Measurements from ENCODE around the gene LSMEM2.
"Not testable (repeated sequence)": the region's sequence is repeated elsewhere in the genome, so short reads cannot be mapped to it uniquely, and the experiment has no call there.

Gene LSMEM2

GRCh38 chr3:50276762-50277101 lies 2.2 kb upstream of the LSMEM2 start:
- no peak for DNase-seq (ENCODE audit: low read depth in 2 of 3, low spot score in 1 of 3)

- DNase-seq (ENCODE audit: low read depth in 2 of 3, low spot score in 1 of 3): no peak
Measured at GRCh38 chr3:50278123-50278879, 586 bp upstream of the LSMEM2 start.

GRCh38 chr3:50279255-50280016 lies 549 bp downstream of the LSMEM2 start:
- no peak for DNase-seq (ENCODE audit: low read depth in 2 of 3, low spot score in 1 of 3)

GRCh38 chr3:50284121-50284520 lies 5.2 kb downstream of the LSMEM2 start:
- not testable (repeated sequence) for DNase-seq (ENCODE audit: low read depth in 2 of 3, low spot score in 1 of 3)

- no peak for DNase-seq (ENCODE audit: low read depth in 2 of 3, low spot score in 1 of 3)
Measured at GRCh38 chr3:50286322-50287227, 7.7 kb downstream of the LSMEM2 start.

- DNase-seq (ENCODE audit: low read depth in 2 of 3, low spot score in 1 of 3): no peak
Measured at GRCh38 chr3:50287262-50287661, 8.4 kb downstream of the LSMEM2 start.

GRCh38 chr3:50288387-50289007 lies 9.6 kb downstream of the LSMEM2 start:
- no peak for DNase-seq (ENCODE audit: low read depth in 2 of 3, low spot score in 1 of 3)

GRCh38 chr3:50289130-50289529 lies 10.2 kb downstream of the LSMEM2 start:
- no peak for DNase-seq (ENCODE audit: low read depth in 2 of 3, low spot score in 1 of 3)

- DNase-seq (ENCODE audit: low read depth in 2 of 3, low spot score in 1 of 3): no peak
Measured at GRCh38 chr3:50290161-50290641, 11.3 kb downstream of the LSMEM2 start.

GRCh38 chr3:50292159-50293078 lies 13.5 kb downstream of the LSMEM2 start, which contains the start of gene IFRD2:
TSS of gene IFRD2 (minus strand) at chr3:50292429. CDS start at chr3:50292274, 155 bp downstream.
- DNase-seq (ENCODE audit: low read depth in 2 of 3, low spot score in 1 of 3): peak; percentile 87 to 93 (median 92)

GRCh38 chr3:50293079-50293801 lies 14.4 kb downstream of the LSMEM2 start:
- no peak for DNase-seq (ENCODE audit: low read depth in 2 of 3, low spot score in 1 of 3)

- DNase-seq (ENCODE audit: low read depth in 2 of 3, low spot score in 1 of 3): no peak
Measured at GRCh38 chr3:50294089-50294488, 15.2 kb downstream of the LSMEM2 start.

- no peak for DNase-seq (ENCODE audit: low read depth in 2 of 3, low spot score in 1 of 3)
Measured at GRCh38 chr3:50294492-50295403, 15.9 kb downstream of the LSMEM2 start.

- no peak for DNase-seq (ENCODE audit: low read depth in 2 of 3, low spot score in 1 of 3)
Measured at GRCh38 chr3:50295553-50296431, 16.9 kb downstream of the LSMEM2 start.

GRCh38 chr3:50296721-50297383 lies 18.0 kb downstream of the LSMEM2 start:
- DNase-seq (ENCODE audit: low read depth in 2 of 3, low spot score in 1 of 3): no peak

- no peak for DNase-seq (ENCODE audit: low read depth in 2 of 3, low spot score in 1 of 3)
Measured at GRCh38 chr3:50297384-50297775, 18.5 kb downstream of the LSMEM2 start.
